ENCODE measurements around the gene OLR1.
"Not testable (repeated sequence)": the region's sequence is repeated elsewhere in the genome, so short reads cannot be mapped to it uniquely, and the experiment has no call there.

Gene OLR1

DNA sequence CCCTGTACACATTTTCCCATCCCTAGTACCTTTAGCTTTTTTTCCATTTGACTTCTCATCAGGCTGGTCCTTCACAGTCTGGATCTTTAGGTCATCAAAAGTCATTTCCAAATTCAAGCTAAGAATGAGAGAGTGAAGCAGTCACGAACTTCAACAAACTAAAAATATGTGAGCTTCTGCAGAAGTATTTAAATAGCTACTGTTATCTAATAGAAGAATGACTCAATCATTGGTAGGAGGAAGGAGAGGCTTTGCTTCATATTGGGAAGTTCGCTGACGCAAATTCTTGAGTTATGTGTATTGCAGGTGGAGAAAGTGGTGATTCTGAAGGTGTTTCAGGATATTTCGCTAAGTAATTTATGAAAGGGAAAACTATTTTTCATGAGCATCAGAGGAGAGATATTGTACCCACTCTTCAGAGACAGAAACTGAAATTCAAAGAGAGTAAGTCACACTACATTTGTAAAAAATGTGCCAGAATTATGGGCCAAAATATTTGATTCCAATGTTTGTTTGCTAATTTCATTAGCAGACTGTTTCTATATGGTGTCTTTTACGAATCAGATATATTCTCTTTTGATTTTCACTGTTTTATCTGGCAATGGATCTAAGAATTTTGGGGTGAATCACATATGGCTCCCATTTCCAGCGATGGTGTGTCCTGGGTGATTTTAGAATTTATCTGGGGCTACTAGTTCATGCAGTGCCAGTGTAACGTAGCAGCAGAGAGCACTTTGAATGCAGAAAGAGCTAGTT, at the start of gene OLR1:
Gene OLR1 (minus strand): TSS at position 160 of the 756 bp plus-strand sequence. CDS start 55 bp downstream, at position 105.
- no peak for DNase-seq

DNA sequence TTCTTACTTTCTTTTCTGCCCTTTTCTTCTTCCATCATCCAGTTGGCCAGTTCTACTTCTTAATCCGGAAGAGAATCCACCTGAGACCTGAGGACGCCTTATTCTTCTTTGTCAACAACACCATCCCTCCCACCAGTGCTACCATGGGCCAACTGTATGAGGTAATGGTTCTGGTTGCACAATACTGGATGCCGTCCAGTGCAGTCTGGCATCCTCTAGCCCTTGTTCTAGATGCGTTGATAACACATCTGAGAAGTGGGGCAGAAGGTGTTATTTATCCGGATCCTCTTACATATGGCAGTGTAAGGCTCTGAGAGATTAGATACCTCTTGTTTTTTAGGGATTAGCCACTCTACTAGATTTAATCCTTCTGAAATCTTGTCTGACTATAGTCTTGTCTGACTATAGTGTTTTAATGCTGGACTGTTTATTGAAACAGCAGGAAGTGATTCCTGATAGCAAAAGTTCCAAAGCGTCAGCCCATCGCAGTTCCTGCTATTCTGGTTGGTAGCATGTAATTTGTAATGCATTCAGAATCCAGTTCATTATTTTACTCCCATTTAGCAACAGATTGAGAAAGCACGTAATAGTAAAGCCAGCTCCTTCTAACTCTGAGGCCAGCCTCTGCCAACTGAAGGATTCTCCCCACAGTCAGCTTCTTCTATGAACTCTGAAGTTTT, 48.6 kb upstream of the OLR1 start:
- no peak for DNase-seq

DNA sequence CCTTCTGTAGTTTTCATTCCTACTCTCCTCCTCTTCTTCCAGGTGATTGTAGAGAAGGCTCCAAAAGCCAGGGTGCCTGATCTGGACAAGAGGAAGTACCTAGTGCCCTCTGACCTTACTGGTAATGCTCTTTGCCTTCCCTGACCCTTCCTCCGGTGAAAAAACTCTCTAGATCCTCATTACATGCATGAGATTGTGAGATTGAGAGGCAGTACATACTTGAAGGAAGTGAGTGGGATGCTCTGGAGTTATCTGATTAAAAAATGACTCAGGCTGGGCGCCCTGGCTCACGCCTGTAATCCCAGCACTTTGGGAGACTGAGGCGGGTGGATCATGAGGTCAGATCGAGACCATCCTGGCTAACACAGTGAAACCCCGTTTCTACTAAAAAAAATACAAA, 46.1 kb upstream of the OLR1 start:
- DNase-seq: no peak

DNA sequence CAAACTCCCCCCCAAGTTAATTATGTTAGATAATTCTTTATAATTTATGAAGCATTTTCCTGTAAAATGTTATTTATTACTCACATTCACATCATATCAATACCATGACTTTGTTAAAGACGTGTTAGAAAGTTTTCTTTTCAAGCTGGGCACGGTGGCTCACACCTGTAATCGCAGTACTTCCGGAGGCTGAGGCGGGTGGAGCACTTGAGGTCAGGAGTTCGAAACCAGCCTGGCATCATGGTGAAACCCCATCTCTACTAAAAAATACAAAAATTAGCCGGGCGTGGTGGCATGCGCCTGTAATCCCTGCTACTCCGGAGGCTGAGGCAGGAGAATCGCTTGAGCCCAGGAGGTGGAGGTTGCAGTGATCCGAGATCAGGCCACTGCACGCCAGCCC, 44.0 kb upstream of the OLR1 start:
- DNase-seq: not testable (repeated sequence)

DNA sequence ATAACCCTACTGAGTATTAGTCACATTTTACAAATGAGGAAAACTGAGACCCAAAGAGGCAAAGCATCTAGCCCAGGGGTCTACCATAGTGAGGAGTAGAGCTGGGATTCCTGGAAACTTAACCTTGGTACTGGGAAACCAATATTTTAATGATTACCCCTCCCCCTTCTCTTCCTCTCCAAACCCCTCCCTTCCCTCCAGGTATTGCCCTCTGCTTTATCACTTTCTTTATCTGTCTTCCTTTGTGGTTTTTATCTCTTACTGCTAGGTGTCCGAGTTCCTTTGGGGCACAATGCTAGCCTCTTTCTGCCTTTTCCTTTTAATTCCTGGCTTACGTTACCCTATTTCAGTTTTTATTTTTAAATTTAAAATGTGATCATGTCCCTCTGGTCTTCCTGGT, 43.5 kb upstream of the OLR1 start:
- DNase-seq: no peak

DNA sequence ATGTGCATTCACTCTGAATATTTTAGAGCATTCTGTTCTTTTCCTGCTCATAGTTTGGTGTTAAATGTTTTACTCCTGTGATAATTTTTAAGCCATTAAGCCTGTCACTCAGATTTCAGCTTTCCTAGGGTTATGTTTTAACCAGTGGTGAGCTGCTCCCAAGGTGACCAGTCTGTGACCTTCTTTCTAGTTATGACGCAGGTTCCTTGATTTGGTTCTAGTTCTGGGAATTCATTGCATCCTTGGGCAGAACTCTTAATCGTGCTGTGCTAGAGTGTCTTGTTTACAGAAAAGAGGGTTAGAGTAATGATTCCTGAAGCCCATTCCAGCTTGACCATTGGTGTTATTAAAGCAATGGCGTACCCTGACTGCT, 42.9 kb upstream of the OLR1 start:
- no peak for DNase-seq

DNA sequence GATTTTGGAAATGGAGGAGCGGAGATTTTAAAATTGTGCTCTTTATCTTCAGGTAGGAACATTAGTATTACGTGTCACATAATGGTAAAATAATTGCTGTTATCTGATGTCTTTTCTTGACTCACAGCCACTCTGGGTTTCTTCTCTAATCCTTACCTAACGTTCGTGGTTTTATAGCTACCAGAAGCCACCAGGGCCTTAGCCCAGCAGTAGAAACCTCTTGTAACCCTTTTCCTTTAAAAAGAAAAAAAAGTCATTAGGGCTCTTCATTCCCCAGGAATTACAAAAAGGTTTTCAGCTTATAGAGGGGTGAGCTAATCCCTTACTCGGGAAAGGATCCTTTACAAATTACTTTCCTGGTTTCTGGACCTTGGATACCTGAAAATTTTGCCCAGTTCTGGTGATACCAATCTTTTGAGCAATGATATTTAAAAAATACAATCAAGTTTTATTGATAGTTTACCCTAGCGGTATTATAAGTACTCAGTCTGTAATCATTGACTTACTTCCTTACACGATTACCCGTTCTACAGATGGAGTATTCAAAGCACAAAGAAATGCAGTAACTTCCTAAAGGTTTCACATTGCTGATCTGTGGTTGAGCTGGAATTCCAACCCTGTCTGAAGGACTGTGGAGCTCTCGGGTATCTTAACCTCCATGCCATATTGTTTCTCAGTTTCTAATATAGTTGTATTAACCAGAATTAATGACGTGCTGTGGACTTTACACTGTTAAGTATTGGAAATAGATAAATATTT, 42.4 kb upstream of the OLR1 start:
- no peak for DNase-seq

DNA sequence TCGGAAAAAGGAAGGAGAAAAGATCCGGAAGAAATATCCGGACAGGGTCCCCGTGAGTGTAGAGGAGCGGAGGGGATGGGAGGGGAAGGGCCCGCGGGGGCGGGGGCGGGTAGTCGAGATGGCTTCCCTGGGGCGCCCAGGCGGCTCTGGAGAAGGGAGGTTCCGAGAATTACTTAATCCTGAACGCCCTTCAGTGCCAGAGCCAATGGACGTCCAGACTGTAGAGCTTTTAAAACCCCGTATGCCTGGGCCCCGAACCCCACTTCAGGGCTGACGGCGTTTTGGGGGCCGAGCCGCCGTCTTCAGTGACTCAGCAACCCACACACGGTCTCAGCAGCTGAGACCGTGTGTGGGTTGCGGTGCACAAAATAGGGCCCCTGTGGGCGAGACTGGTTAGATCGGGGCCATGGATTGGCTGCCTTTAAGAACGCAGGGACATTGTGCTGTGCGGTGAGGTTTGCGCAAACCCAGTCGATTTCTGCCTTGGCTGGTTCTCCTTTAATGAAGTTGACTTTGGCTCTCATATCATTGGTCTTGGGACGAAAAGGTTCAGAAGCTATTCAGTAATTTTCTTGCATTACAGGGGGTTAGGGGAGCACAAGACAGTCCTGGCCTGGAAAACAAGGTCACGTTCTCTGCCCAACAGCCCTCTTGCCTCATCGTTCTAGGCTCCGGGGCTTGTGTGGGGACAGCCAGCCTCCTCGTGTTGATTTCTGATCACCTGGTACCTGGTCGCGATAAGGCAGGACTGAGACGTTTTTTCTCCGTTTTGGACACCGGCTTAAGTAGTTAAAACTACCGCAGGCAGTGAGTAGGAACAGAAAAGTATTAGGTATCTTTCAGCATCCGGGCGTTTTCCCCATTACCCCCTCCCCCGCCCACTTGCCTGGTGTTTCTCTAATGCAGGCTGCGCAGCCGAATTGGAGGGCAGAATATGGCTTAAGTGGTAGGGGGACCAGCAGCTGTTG, 41.5 kb upstream of the OLR1 start:
- no peak for DNase-seq

DNA sequence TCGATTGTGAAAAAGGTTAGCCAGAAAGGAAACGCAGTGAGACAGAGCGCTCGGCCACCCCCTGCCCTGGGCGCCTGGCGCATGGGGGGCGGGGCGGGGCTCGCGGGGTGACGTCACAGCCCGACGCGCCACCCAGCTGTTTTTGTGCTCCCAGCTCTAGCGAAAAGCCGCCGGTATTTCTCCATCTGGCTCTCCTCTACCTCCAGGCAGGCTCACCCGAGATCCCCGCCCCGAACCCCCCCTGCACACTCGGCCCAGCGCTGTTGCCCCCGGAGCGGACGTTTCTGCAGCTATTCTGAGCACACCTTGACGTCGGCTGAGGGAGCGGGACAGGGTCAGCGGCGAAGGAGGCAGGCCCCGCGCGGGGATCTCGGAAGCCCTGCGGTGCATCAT, 40.8 kb upstream of the OLR1 start, which contains the start of gene GABARAPL1:
Gene GABARAPL1 (plus strand): TSS at position 139 of the 393 bp plus-strand sequence. CDS start 253 bp downstream, at position 392.
- DNase-seq: no peak

DNA sequence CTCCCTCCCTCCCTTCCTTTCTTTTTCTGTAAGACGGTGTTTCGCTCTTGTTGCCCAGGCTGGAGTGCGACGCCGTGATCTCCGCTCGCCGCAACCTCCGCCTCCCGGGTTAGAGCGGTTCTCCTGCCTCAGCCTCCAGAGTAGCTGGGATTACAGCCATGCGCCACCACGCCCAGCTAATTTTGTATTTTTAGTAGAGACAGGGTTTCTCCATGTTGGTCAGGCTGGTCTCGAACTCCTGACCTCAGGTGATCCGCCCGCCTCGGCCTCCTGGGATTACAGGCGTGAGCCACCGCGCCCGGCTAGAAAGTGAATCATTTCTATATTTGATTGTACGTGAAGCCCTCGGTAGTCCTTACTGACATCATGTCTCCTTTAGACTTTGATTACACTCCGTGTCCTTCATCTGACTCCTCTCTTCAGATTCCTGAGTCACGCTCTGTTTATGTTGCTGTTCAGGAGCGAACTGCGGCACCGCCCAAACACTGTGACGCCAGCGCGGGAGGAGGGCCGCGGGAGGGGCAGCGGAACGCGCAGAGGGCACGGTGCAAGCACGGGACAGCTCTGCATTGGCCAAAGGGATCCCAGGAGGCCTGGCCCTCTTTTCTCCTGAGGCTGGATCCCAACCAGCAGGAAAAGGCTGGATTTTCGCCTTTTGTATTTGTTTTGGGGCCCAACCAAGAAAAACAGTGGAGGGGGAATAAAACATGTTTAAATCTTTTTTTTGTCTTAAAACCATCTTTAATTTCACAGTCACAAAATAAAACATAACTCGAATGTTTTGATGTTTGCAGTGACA, 40.2 kb upstream of the OLR1 start:
- DNase-seq: peak; percentile 21

DNA sequence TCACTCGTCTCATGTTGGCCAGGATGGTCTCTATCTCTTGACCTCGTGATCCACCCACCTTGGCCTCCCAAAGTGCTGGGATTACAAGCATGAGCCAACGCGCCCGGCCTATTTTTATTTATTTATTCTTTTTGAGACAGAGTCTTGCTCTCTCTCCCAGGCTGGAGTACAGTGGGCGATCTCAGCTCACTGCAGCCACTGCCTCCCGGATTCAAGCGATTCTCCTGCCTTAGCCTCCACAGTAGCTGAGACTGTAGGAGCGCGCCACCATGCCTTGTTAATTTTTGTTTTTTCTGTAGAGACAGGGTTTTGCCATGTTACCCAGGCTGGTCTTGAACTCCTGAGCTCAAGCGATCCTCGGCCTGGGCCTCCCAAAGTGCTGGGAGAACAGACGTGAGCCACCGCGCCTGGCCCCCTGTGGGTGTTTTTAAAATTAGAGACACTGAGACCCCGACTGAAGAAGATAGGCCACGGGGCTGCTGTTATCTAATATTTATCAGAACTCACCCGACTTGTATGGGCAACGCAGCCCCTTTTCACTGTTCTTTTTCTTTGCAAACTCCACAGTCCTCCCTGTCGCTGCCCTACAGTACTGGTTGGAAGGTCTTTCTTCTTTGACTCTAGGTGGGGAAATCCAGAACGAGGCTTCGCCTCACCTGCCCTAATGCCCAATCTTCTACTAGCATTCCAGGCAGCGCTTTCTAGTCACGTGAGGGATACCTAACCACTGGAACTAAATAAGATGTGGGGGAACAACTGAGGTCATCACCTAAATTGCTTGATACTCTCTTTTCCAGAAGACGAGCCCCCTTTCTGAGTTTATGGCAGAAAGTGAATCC, 39.4 kb upstream of the OLR1 start:
- no peak for DNase-seq

DNA sequence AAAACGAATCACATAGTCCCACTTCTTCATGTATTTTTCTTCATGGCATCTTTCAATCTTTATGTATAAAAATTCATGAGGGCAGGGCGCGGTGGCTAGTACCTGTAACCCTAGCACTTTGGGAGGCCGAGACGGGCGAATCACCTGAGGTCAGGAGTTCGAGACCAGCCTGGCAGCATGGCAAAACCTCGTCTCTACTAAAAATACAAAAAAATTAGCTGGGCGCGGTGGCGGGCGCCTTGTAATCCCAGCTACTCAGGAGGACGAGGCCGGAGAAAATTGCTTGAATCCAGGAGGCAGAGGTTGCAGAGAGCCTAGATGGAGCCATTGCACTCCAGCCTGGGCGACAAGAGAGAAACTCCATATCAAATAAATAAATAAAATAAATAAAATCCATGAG, 38.3 kb upstream of the OLR1 start:
- no peak for DNase-seq

DNA sequence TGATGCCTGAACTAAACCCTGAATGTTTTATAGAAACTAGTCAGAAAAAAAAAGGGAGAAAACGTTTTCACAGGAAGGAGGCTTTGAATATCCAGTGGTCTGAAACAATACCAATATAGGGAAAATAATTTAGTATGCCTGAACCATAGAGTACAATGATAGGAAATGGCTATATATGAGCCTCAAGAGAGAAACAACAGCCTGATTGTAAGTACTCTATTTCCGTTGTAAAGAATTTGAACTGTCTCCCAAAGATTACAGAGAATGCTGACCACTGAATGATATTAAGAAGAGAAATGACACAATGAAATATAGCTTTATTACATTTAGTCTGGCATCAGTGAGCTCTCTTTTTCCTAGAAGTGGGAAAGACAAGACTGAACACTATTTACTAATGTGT, 35.2 kb upstream of the OLR1 start:
- DNase-seq: no peak

DNA sequence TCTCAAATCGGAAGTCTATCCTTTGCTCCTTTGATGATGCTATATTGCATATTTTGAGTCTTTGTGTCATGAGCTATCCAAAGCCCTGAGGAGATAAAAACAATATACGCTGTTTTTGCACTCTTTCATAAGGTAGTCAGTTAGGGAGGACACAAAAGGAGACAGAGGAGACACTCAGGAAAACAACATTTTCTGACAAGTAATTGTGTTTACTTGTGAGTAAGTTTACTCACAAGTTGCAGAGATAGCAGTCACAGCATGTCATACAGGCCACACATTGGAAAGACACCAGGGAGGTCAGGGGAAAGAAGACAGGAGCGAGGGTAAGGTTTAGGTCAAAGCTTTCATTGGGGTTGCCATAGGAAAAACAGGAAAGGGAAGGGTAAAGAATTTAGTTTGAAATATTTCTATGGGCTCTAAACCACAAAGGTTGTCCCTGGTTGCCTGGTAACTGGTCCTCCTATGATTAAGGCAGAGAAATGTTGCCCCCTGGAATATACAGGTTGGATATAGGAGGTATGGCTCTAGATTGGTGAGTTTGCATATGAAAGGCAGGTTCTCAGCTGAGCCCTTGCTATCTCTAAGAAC, 33.4 kb upstream of the OLR1 start:
- no peak for DNase-seq

DNA sequence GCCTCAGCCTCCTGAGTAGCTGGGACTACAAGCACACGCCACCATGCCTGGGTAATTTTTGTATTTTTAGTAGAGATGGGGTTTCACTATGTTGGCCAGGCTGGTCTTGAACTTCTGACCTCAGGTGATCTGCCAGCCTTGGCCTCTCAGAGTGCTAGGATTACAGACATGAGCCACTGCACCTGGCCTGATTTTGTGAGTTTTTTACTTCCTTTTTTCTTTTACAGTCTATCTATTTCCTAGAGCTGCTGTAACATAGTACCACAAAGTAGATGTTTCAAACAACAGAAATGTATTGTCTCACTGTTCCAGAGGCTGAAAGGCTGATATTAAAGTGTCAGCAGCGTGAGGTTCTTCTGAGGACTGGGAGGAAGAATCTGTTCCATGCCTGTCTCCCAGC, 32.6 kb upstream of the OLR1 start:
- not testable (repeated sequence) for DNase-seq

DNA sequence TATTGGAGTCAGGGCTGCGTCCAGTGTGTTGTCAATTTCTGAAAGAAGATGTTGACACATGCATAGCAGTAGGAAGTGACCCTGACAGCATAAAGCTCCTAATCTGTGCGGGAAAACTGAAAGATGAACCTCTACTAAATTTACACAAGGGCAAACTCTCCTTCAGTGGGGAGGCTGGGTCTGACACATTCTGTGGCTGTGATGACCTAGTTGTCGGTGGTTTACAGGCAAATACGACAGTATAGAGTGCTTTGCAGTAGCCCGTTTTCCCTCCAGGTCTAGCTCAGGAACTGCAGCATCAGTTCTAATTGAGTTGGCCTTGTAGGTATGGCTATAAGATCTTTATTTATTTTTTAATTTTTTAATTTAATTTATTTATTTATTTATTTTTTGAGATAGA, 25.9 kb upstream of the OLR1 start:
- DNase-seq: no peak

DNA sequence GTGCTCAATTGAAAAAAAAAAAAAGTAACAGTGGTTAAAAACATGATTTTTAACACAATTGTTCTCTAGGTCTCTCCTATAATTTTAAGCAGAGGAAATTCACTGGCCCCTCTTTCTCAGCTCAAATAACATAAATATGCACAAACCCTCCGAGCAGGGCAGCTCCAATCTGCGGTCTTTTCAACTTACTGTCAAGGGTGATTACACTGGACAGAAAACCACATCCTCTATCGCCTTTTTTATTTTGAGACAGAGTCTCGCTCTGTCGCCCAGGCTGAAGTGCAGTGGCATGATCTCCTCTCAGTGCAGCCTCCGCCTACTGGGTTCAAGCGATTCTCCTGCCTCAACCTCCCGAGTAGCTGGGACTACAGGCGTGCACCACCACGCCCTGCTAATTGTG, 24.3 kb upstream of the OLR1 start:
- no peak for DNase-seq

DNA sequence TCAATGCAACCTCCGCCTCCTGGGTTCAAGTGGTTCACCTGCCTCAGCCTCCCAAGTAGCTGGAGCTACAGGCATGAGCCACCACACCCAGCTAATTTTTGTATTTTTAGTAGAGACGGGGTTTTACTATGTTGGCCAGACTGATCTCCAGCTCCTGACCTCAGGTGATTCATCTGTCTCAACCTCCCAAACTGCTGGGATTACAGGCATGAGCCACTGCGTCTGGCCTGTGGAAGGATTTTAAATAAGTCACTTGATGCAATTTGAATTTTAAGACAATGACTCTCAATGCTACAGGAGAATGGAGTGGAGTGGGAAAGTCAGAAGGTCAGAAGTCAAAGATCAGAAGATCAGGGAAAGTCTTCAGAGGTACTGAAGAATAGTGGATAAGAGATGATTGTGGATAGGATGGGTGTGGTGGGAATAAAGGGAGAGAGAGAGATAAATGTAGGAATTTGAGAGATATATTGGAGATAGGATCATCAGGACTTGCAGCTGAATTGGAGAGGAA, 22.3 kb upstream of the OLR1 start:
- no peak for DNase-seq

DNA sequence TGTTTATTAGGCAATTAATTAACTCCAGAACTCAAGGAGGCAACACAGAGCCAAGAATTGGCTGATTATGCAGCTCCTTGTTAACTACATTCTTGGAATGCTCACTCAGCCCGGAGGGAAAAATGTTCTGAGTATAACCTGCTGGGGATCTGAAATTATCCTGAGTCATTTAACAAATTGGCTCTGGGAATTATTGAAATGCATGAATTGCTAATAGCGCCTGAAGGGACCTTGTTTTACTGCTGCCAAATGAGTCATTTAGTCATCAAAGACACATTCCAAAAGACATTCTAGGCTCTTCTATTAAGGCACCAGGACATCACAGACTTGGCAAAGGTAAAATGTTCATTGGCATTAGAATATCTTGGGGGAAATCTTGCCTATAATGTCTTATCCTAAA, 19.9 kb upstream of the OLR1 start:
- DNase-seq: no peak
